HG03108 (cell line): ENCODE measurements around the gene TTC3.
A peak's percentile ranks its signal among the peaks of the same experiment; 100 is the strongest.

Experiments used
- ATAC-seq: cut with Tn5 transposase; IDR thresholded peaks from one replicate; pipeline ENCODE4 v1.9.1; 2021; ENCODE audit warnings: moderate library complexity; ENCODE audit not compliant: unreplicated experiment

Gene TTC3

GRCh38 chr21:37146320-37147235, 73.5 kb downstream of the TTC3 start:
- no peak for ATAC-seq

GRCh38 chr21:37149411-37149810, 76.4 kb downstream of the TTC3 start:
- no peak for ATAC-seq

GRCh38 chr21:37153196-37153934, 80.3 kb downstream of the TTC3 start:
- ATAC-seq = no peak

DNA sequence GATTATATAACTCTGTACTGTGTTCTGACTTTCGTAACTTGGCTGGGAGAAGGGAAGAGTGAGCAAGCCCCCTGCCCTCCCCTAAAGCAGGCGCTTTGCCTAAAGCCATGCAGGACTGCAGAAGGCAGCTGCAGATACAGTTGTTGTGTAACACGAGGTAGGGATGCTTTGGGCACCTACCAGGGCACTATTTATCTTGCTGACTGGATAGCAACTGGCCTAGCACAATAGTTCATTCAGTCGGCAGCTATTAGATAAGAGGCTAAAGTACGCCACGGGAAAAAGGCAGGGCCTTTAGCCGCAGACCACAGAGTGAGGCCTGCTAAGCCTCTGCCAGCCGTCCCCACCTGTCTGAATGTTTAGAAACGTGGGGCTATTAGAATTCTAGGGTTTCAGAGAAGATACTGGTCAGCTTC, 80.9 kb downstream of the TTC3 start:
- no peak for ATAC-seq

- ATAC-seq = no peak
These were observed 82.1 kb downstream of the TTC3 start for GRCh38 chr21:37155186-37155585.

DNA sequence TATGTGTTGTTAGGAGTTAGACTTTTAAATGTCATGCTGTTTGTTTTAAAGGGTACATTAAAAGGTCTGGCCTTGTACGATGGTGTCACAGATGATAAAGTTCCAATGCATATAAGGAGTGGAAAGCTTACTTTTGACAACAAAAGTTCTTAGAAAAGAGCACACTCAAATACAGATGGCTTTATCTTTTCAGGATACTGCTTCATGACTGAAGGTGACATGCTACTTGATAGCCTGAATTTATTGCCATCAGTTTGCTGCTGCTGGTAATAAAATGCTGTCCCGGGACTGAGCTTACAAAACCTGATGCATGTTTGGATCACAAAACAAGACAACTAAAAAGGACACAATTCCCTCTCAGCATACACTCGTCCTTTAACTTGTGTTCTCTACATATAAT, 84.9 kb downstream of the TTC3 start:
- ATAC-seq = no peak

DNA sequence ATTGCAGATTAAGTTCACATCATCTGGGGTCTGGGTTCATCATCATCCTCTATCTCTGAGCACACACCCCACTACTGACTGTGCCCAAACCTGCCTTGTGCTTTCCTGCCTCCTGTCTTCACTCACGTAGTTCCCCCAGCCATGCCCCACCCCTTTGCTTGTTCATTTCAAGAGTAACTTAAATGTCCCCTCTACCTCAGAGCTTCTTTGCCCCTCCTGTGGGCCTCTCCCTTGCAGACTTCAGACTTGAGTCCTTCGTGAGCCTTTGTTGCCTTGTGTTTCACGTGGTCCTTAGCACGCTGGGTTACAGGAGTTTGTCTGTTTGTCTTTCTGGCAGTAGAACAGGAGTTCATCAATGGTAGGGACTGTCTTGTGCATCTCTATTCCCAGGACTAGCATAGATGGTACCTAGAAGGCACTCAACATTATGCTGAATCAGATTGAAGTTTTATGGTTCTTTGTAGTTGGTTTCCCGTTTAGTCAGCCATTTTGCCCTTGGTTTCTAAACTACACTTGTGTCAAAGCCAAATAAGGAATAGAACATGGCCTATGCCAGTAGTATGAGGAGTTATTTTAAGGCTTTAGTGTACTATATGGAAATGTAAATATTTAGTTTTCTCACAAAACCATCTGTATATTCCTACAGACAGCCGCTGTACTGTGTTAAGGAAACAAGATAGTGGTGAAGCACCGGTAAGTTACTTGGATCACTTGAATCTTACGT, 86.2 kb downstream of the TTC3 start:
- ATAC-seq = no peak

- ATAC-seq = no peak
These were observed 86.9 kb downstream of the TTC3 start for GRCh38 chr21:37159949-37160348.

- ATAC-seq = no peak
These were observed 91.7 kb downstream of the TTC3 start for GRCh38 chr21:37164742-37165141.

DNA sequence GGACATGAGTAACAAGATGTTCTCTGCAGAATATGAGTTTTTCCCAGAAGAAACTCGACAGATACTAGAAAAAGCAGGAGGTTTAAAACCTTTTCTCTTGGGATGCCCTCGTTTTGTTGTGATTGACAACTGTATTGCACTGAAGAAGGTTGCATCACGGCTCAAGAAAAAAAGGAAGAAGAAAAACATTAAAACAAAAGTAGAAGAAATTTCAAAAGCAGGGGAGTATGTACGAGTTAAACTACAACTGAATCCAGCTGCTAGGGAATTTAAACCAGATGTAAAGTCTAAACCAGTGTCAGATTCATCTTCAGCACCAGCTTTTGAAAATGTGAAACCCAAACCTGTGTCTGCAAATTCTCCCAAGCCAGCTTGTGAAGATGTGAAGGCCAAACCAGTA, 92.5 kb downstream of the TTC3 start:
- ATAC-seq = no peak

GRCh38 chr21:37166733-37167132, 93.7 kb downstream of the TTC3 start:
- no peak for ATAC-seq

DNA sequence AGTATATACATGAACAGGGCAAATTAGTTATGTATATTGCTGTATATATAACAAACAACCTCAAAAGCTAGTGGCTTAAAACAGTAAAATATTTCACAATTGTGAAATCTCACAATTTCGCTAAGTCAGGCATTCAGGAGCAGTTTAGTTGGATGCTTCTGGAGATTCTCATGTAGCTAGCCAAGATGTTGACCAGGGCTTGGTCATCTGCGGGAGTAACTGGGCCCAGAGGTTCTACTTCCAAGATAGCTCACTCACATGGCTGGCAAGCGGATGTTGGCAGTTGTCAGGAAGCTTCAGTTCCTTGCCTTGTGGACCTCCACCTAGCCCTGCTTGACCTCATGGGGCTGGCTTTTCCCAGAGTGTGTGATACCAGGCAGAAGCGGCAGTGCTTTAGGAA, 95.6 kb downstream of the TTC3 start:
- no peak for ATAC-seq

- ATAC-seq = no peak
These were observed 99.6 kb downstream of the TTC3 start for GRCh38 chr21:37172646-37173045.

GRCh38 chr21:37176716-37177115, 103.7 kb downstream of the TTC3 start:
- ATAC-seq = no peak

- no peak for ATAC-seq
These were observed 108.0 kb downstream of the TTC3 start for GRCh38 chr21:37181059-37181458.

- no peak for ATAC-seq
These were observed 109.2 kb downstream of the TTC3 start for GRCh38 chr21:37182222-37182621.

DNA sequence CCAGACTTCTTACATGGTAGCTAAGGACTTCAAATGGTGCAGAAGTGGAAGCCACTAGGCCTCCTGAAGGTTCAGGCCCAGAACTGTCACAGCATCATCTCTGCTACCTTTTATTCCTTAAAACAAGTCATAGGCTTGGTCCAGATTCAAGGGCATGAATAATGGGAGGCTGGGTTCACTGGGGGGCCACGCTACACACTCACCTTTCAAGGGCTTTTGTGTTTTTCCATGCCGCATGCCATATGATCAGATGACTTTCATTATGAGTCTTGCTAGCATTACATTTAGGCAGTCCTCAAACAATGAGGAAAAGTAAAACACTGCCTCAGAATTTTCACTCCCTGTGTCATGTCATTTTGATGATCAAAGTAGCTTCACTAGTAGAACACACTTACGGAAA, 110.7 kb downstream of the TTC3 start:
- ATAC-seq = no peak

- peak; percentile 54 for ATAC-seq
These were observed 111.9 kb downstream of the TTC3 start for GRCh38 chr21:37184784-37185593.

DNA sequence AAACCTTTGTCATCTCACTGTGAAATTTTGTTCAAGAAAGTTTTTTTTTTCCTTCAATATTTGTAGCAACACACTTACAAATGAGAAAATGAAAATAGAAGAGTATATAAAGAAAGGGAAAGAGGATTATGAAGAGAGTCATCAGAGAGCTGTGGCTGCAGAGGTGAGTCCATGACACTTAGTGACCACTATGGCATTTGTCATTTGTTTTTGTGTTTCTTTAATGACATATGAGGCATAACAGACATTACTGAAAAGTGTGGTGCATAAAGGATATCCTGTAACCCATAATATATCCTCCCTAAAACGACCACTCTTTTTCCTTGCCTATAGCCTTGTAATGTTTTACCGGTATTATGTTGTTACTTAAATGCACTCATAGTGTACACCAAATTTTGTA, 113.9 kb downstream of the TTC3 start:
- ATAC-seq = no peak

DNA sequence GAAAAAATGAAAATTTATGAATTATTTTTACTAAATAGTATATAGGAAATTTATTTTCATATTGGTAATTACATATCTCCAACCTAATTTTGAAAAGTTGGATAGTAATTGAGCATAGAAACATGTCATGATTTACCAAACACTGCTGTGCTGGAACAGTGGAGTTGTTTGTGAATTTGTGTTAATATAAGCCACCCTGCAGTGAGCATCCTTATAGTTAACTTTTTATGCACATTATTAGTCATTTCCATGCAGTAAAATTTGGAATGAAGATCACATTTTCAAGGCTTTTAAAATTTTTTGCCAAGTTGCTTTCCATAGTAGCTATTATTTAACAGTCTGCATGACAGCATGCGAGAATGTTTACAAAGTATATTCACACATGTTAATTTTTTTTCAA, 115.8 kb downstream of the TTC3 start:
- no peak for ATAC-seq

DNA sequence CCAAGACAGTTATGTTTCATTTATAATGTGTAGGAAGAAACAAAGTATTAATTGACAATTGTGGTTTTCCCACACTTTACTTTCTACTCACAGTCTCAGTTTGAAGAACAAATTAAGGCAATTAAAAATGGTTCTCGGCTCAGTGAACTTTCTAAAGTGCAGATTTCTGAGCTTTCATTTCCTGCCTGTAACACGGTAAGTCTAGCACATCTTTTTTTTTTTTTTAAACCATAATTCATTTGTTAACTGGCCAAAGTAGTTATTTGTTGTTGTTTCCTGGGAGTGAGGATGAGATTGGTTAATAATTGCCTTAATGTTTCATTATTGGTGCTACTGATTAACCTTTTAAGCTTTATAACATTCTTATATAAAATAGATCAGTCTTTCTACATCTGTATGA, 119.0 kb downstream of the TTC3 start:
- ATAC-seq = no peak
